Limb (tissue), 2 donors: Measurements from ENCODE around the gene PLAU.
"Not testable (repeated sequence)": the region's sequence is repeated elsewhere in the genome, so short reads cannot be mapped to it uniquely, and the experiment has no call there.

Source experiments
- DNase-seq, 2 donors: peaks; one replicate each; pipeline ENCODE4 v3.0.0-alpha.2; 2016; ENCODE audit errors: extremely low spot score in 2 of 2

The PLAU gene

DNA sequence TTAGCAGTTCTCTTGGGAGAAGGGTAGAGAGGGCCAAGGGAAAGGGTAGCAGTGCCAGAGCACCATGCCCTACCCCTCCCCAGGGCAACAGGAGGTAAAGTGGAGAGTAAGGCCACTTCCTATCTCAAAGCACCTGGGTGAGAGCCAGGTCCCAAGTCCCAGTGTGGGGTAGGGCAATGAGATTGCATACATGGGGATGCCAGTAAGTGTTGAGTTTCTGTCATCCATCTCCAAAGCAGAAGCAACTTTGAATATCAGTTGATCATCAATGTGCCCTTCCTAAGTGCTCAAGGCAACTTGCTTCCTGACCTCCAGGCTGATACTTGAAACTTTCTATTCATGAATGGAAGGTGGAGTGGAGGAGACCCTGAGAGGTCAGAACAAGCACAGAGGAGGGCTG is 34.4 kb upstream of the PLAU start:
- no peak for DNase-seq

DNA sequence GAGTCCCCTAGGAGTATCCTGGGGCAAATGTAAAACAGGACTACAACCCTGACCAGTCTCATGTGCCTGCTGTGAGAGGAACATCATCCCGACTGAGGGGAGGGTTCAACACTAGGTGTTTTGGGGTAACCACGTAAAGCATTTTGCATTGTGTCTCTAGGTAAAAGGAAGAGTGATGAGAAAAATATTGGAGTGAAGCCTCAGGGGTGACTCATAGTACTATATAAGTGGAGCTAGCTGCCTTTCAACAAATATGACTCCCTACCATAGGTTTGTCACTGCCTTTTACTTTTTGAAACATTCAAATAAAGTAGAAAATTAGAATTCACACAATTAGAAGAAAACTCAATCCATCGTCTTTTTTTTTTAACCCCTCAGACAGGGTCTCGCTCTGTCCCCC is 34.0 kb upstream of the PLAU start:
- DNase-seq = no peak

DNA sequence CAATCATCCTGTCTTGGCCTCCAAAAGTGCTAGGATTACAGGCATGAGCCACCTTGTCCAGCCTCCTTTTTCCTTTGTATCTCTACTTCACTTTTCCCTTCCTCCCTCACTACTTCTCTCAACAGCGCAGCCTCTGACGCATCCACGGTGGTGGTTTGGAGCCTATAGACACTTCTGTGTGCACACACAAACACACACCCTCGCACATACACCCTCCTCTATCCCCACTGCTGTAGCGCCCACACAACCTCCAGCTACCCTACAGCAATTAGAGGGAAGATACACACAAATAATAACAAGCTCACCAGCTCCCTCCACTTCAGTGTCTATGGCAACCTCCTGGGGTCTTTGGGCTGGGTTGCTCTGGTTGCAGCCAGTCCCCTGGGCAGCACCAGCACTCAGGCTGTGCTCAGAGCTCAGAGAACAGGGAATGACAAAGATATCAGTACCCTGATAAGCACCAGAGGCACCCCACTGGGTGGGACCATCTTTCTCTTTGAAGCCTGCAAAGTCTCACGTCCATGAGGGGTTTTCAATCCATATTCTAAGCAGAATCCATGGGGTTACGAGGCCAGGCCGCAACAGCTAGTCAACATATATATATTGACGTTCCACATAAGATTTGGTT is 33.3 kb upstream of the PLAU start:
- no peak for DNase-seq

DNA sequence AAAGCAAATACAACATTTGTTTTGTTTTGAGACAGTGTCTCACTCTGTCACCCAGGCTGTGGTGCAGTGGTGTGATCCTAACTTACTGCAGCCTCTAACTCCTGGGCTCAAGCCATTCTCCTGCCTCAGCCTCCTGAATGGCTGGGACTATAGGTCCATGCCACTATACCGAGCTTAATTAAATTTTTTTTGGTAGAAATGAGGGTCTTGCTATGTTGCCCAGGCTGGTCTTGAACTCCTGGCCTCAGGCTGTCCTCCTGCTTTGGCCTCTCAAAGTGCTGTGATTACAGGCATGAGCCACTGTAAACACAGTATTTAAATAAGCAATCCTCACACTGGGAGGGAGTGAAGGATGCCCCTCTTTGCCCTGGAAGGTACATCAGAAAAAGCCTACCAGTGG is 32.6 kb upstream of the PLAU start:
- DNase-seq = no peak

DNA sequence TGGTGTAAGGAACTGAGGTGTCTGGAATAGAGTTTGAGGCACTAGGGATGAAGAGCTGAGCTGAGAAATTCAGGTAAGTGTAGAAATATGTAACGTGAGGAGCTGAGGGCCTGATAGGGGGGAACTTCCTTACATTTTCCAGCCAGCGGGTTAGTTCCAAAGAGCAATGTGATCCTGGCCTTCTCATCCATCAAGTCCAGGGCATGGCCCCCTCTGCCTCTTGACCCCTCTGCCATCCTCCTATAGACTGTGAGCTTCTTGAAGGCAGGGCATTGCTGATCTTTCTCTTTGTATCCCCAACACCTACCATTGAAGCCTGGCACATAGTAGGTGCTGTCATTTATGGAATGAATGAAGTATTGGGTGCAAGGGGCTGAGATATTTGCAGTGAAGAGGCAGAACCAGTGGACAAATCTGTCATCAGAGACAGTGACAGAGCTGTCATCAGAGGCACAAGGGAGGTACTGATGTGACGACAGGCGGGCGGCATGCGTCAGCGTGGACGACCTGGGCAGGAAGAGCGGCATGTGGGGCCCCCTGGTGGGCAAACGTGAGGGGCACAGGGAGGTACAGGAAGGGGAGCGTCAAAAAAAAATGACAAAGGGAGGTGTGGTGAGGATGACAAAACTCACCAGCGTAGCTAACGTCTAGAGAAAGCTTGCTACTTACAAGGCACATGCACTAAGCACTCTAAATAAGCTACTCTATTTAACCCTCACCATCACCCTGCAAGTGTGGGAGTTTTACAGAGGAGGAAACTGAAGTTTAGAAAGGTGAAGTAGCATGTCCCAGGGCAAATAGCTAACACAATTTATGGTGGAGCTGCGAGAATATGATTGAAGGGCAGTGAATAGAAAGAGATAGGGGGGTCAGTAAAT is 31.4 kb upstream of the PLAU start:
- peak; percentile 51 to 82 for DNase-seq

DNA sequence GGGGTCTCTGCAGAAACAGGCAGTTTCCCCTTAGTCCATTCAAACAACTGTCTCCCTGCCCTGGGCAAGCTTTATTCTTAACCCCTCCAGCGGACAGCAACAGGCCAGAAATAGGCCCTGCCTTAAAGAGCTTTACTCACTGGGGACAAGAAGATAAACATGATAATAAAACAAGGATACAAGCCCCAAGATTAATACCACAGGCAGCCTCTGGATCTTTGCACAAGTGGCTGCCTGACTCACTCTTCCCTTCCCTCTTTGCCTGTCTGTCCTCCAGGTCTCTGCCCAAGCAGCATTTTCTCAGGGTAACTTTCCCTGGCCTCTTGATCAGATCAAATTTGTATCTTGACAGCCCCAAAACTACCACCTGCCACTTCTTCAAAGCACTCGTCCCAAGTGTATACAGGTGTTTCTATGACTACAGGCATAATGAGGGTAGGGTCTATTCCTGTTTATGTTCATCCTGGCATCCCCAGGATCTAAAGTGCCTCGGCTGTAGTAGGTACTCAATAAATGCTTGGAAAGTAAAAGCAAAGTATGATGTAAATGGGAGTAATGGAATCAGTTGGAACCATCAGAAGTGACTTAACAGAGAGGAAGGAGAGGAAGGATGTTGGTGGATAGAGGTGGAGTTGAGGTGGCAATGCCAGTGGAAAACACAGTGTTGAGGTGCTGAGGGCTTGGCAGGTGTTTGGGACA is 29.6 kb upstream of the PLAU start:
- DNase-seq = no peak

DNA sequence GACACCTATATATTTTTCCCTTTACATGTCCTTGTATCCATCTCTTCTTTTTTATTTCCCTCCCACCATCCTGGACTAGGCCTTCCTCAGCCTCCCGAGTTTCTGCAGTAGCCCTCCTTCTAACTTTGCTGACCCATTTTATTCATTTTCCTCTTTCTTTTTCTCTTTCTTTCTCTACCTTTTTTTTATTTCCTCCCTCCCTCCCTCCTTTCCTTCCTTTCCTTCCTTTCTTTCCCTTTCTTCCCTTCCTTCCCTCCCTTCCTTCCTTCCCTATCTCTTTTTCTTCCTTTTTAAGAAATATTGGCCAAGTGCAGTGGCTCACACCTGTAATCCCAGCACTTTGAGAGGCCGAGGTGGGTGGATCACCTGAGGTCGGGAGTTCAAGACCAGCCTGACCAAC is 26.9 kb upstream of the PLAU start:
- DNase-seq = no peak

DNA sequence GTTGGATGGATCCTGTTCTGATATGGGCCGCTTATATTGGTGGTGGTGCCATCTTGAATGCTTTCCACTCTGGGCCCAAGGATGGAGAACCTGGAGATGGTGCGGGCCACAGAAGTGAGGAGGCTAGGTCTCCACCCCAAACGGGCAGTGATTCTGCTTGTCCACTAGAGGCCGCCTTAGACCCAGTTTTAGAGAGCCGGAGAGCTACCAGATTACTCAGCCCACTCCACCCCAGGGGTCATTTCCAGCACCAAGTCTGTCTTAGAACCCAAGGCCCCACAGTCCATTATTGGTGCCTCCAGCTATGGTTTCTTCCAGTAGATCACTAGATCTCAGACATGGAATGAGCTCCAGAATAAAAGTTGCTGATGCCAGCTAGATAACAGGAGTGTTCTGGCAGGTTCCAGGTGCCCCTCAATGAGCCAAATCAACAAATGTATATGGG is 24.8 kb upstream of the PLAU start:
- DNase-seq = peak; percentile 84 to 86

DNA sequence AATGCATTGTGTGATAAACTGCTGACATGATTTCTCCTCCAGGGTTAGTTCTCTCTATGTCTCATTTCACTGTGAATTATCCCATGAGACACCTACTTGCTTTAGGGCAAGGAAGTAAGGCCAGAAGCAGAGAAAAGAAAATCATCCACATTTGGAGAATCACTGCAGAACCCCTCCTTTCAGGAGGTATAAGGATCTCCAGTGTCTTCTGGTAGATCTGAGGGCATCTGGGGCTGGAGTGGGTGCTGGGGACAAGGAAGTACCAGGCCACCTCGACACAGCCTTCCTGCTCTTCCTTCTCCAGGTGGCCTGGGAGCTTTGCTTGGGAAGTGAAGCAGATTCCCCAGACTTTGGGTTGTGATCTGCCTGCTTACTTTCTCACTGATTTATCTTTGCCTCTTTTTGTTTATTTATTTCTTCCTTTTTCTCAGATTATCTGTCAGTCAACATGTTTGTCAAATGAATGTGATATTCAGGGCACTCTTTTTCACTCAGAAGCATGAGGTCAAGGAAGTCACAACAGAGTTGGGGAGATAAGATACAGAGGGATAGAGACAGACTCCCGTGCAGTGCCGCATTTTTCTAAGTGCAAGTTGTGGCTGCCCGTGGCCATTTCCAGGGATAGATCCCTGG is 24.2 kb upstream of the PLAU start:
- DNase-seq = no peak

DNA sequence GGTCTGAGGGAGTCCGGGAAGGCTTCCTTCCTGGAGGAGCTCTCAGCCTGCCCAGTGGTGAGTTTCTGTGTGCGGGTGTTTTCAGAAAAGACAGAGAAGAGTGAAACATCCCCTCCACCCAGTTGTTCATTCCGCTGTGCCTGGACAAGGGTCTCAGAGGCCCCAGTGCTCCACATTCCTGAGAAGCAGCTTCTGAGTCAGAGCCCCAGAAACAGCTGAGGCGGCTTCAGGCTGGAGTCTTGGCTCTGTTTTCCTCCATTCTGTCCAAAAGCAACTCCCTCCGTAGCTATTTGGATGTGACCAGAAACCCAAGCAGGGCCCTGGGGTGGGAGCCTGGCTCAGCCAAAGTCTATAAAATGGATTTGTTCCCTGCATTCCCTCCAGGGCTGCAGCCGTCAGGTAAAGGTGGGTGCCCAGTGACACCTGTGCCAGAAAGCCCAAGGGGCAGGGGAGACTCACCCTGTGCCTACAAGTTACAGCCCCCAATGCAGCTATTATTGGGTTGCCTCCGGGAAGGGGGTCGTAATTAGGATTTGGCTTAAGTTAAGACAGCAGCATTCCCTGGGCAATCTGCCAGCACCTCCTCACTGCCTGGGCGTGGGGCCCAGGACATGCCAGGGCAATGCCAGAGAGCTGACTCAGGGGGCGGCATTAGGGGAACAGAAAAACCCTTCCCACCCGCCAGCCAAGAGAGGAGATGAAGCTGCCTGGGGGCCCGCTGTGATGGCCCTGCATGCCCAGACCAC is 23.5 kb upstream of the PLAU start:
- peak; percentile 83 to 87 for DNase-seq

DNA sequence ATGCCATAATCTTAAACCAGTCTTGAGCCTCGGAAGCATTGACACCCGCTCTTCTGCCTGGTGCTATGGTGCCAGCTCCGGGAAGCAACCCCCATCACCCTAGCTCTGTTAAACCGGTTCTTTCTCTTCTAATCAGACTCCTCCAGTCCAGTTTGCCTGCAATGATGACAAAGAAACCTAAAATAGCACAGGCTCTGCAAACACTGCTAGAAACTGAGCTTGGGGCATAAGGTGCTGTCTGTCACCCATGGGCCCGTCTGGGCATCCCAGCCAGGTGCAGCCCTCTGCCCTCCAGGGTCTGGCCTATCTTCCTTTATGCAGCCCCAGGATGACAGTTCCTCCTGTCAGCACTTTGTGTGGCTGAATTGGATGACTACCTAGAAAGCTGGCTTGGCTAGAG is 22.4 kb upstream of the PLAU start:
- no peak for DNase-seq

DNA sequence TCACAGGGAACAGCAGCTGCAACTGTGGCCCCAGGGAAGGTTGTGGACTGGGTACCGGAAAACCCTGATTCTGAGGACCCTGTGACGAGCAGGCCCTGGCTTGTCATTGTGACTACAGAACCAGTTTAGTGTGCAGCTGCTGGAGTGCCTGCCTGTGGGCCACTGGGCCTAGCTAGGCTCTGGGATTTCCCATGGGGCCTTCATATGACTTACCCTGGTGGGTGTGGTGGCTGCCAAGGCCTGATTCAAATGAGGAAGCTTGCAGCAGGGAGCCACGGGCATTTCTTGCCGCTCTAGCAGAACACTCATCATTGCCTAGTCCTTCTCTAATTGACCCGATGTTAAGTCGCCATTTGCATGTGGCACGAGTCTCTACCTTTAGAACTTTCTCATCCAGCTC is 21.9 kb upstream of the PLAU start:
- no peak for DNase-seq

DNA sequence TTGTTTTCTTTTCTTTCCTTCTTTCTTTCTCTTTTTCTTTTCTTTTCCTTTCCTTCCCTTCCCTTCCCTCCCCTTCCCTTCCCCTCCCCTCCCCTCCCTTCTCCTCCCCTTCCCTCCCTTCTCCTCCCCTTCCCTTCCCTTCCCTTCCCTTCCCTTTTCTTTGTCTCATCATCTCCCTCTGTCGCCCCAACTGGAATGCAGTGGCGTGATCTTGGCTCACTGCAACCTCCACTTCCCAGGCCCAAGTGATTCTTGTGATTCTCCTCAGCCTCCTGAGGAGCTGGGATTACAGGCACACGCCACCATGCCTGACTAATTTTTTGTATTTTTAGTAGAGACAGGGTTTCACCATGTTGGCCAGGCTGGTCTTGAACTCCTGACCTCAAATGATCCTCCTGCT is 21.5 kb upstream of the PLAU start:
- DNase-seq = not testable (repeated sequence)

DNA sequence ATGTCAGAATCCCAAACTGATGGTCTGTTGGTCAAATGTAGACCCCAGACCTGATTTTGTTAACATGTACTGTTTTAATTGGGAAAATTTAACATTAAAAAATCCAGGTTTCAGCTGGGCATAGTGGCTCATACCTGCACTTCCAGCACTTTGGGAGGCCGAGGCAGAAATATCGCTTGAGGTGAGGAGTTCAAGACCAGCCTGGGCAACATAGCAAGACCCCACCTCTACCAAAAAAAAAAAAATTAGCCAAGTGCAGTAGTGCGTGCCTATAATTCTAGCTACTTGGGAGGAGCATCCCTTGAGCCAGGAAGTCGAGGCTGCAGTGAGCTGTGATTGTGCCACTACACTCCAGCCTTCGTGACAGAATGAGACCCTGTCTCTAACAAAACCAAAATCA is 20.7 kb upstream of the PLAU start:
- DNase-seq = no peak

DNA sequence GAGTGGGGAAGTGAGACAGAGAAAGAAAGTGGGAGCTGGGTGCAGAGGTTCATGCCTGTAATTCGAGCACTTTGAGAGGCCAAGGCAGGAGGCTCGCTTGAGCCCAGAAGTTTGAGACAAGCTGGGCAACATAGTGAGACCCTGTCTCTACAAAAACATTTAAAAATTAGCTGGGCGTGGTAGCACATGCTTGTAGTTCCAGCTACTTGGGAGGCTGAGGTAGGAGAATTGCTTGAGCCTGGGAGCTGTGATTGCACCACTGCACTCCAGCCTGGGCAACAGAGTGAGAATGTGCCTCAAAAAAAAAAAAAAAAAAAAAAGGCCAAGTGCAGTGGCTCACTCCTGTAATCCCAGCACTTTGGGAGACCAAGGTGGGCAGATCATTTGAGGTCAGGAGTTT is 20.1 kb upstream of the PLAU start:
- not testable (repeated sequence) for DNase-seq

DNA sequence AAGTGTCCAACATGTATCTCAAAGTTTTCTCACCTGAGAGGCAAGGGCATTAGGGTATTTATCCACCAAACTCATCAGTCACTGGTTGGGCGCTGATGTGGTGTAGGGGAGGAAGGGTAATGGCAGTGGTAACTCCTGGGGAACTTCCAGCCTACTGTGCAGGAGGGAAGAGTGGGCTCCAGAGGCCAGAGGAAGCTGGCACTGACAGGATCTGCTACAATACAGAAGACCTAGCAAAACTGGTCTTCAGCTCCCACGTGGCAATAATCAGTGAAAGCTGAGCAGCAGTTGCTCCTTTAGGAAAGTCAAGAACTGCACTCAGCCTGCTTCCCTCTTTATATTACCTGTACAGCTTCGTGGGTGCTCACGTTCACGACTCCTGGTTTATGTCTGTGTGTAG is 19.4 kb upstream of the PLAU start:
- DNase-seq = no peak

DNA sequence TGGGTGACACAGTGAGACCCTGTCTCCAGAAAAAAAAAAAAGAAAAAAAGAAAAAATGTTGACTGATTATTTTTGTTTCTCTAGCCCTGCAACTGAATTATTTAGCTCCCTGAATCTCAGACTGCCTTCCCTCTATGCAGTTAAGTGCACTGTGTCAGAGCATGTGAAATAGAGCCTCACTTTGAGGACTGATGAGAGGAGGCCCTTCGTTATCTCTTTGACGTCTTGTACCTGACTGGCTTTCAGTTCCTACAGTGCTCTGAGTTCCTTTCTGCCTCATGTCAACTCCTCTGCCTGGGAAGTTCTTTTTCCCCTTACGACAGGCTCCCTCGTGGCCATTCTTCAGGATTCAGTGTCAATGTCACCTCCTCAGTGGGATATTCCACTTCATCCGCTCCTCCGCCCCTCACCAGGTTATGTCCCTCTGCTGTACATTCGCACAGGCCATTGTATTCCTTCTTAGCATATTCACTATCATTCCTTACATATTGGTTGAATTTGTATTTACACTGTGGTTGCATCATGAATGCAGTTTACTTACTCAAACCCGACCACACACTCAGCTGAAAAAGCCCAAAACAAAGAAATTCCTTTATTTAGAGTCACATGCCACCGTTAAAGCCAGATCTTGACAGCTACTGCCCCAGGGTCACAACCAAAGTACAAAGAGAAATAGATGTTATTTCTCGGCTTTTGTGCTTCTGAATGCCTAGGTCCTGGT is 18.5 kb upstream of the PLAU start:
- no peak for DNase-seq

DNA sequence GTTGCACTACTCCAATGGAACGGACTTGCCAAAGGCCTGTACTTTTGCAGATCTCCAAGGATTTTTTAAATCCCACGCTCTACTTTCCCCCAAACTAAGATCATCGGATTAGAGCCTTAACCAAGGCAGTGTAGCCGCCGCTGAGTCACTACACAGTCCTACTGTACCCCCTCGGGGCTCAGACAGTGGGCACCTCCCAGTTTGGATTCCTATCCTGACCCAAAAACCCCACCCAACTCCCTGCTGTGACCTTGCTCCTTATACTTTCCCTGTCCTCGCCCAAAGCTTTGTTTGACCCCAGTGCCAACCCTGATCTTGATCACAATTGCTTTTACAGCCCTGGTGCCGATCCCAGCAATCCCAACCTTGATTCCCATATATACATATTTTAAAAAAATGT is 17.5 kb upstream of the PLAU start:
- no peak for DNase-seq

DNA sequence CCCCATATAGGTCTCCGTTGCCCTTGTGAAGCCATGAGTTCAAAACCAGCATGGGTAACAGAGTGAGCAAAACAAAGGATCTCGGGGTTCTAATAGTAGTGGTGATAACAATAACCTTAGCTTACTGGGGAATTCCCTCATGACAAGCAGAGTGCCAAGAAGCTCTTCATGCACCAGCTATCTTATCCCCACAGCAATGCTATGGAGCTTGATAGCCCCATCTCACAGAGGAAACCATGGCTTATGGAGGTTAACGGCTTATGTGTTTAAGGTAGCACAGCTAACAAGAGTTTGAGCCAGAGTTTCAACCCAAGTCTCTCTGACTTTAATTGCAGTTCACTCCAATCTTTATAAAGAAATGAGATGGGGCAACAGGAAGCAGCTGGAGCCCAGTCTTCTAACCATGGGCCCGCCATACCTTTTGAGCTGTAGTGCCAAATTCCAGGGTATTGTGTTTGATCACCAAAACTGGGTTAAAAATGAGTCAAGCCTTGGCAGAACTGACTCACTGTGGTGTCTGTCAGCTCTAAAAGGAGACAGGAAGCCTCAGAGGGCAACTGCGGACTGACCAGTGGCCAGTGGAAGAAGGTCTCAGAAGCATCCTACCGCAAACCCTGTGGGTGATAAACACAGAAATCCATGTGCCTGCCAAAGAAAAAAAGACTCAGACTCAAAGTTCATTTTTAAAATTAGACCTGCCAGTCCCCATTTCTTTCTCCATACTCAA is 16.5 kb upstream of the PLAU start:
- DNase-seq = no peak

DNA sequence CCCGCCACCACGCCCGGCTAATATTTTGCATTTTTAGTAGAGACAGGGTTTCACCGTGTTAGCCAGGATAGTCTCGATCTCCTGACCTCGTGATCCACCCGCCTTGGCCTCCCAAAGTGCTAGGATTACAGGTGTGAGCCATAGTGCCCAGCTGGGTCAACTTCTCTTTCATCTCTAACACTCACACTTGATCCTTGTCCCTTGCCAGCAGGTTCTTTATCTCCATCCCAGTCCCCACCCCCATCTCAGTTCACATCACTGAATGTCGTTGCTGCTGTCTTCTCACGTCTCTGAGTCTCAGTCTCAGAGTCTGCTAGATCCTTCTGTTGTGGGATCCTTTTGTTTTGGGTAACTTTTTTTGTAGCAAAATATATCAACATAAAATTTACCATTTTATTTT is 15.6 kb upstream of the PLAU start:
- not testable (repeated sequence) for DNase-seq
